ENCODE measurements around the gene NUP188.
A peak's percentile ranks its signal among the peaks of the same experiment; 100 is the strongest.
"Not testable (repeated sequence)": the region's sequence is repeated elsewhere in the genome, so short reads cannot be mapped to it uniquely, and the experiment has no call there.

The NUP188 gene

DNA sequence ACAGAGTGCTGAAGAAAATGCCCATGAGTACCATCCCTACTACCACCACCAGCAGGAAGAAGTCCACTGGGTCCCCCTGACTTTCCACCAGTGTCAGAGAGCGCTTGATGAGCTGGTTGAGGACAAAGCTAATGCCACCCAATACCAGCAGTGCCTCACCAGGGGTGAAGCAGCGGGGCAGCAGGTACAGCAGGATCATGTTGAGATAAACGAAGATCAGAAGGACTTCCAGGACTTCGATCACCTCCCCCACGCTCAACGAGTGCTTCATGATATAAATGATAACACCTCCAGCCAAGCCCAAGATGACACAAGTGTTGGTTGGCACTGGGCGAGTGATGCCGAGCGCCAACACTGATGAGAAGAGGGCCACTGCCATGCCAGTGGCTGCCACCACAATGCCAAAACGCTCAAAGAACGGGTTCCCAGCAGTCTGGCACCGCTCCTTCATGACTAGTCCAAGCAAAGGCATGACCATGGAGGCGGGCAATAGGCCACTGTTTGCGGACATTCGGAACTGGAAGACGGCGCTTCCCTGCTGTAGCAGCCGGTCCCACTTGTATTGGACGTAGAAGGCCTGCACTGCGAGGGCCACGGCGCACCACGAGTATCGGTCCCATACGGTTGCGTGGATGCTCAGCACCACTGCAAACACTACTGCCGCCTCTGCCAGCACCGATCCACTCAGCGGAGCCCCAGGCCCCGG lies 775 bp upstream of the NUP188 start:
- no peak for DNase-seq

DNA sequence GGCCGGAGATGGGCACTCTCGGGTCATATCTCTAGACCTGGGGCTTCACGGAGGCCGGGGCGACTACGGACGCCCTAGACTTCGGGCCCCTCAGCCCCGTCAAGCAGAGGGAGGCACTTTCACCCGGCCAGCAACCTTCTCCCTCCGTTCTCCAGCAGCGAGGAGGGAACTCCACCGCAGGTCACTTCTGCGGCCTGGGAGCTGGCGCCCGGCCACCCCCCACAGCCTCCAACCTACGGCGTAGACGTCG lies 297 bp upstream of the NUP188 start:
- no peak for DNase-seq

DNA sequence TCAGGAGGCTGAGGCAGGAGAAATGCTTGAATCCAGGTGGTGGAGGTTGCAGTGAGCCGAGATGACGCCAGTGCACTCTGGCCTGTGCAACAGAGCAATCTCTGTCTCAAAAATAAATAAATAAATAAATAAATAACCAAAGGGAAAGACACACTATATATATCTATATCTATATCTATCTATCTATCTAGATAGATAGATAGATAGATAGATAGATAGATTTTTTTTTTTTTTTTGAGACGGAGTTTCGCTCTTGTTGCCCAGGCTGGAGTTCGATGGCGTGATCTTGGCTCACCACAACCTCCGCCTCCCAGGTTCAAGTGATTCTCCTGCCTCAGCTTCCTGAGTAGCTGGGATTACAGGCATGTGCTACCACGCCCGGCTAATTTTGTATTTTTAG lies 13.9 kb downstream of the NUP188 start:
- not testable (repeated sequence) for DNase-seq

DNA sequence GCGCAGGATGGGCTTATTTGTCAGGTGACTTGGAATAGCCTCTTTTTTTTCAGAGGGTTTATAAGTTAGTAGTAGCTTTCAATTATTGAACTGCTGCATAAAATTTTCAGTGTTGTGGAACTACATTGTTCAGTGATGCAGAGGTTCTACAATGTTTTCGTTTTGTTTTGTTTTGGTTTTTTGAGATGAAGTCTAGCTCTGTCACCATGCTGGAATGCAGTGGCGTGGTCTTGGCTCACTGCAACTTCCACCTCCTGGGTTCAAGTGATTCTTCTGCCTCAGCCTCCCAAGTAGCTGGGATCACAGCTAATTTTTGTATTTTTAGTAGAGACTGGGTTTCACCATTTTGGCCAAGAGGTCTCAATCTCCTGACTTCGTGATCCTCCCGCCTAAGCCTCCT lies 22.0 kb downstream of the NUP188 start:
- no peak for DNase-seq

DNA sequence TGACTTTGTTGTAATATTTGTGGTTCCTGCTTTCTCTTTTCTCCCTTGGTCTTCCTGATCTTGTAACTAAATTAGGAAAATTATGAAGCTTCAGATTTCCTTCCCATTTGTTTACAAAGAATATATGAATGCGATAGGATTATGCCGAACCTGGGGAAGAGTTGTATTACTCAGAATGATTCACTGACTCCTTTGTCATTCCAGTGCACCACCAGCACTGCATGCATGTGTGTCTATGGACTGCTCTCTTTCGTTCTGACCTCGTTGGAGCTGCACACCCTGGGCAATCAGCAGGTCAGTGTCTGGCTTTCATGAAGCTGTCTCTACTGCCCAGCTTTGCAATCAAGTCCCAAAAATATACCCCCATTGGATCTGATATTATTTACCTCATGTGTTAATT lies 25.5 kb downstream of the NUP188 start:
- DNase-seq: no peak

DNA sequence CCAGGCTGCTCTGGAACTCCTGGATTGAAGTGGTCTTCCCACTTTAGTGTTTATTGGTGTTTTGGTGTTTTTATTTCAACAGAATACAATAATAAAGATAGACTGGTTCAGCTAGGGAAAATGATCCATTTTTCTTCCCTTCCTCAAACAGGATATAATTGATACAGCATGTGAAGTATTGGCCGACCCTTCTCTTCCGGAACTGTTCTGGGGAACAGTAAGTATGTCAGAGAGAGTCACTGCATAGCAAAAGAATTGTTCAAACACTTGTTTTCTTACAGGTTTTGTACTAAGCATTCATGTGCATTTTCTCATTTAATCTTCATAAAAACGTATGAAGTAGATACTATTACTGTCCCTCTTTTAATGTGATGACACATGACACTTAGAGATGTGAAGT lies 31.6 kb downstream of the NUP188 start:
- no peak for DNase-seq

DNA sequence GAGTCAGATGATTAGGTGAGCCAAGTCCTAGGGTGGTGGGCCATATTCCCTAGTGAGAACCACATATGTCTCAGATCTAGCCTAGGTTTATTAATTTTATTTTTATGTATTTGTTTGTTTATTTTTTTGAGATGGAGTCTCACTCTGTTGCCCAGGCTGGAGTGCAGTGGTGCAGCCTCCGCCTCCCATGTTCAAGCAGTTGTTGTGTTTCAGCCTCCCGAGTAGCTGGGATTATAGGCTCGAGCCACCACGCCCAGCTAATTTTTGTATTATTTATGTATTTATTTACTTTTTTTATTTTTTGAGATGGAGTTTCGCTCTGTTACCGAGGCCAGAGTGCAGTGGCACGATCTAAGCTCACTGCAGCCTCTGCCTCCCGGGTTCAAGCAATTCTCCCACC lies 36.0 kb downstream of the NUP188 start:
- no peak for DNase-seq

DNA sequence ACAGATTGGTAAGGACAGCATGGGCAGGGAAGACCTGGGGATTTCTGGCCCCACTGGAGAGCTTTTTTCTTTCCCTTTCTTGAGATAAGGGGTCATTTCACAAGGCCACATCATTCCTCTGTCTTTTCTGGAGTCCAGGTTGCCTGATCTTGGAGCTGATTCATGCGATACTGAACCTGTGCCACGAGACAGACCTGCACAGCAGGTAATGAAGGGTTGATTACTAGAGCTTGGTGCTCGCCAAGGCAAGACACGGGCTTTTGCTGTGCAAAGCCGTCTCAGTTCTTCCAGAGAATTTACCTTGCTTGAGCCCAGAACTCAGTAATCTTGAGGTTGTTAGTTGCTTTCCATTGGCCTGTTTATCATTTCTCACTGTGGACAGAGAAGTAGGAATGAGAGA lies 39.2 kb downstream of the NUP188 start:
- no peak for DNase-seq

DNA sequence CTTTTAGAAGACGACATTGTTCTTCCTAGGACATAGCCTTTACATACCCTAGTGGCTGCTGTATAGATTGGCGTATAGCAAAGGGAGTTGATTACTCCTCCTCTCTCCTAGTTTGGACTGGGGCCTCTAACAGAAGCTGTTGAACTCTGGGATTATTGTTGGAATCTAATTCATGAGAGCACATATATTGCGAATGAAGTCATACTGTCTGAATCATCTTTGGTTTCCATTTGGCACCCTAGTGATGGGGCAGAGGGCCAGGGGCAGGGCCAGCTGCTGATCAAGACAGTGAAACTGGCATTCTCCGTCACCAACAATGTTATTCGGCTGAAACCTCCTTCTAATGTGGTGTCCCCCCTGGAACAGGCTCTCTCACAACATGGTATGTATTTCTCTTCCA lies 40.3 kb downstream of the NUP188 start:
- no peak for DNase-seq

DNA sequence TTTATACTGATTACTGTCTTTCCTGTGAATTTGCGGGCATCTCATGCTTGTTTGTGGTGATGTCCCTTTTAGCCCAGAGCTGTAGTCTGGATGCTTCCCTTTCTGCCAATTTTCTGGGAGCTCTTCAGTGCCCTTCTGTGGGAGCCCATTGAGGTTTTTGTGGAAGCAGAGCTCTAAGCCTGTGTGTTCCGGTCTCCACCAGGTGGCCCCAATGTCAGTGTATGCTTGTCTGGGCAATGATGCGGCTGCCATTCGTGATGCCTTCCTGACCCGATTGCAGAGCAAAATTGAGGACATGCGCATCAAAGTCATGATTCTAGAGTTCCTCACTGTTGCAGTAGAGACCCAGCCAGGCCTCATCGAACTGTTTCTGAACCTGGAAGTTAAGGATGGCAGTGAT lies 45.5 kb downstream of the NUP188 start:
- DNase-seq: no peak

DNA sequence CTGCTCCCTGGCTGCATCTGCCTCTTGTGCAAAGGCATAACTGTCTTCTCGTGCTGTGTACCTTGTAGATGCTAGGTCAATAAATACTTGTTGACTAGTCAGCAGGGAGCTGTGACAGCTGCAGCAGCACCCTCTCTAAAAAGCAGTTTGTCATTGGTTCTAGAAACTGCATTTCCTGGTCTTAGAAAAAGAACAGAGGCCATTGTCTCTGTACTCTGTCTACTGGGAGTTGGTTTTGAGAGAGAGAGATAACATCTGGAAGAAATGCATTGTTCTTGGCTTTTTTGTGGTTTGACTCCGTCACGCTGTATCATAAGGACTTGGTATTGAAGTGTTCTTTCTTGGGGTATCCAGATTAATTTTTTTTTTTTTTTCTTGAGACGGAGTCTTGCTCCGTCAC lies 48.3 kb downstream of the NUP188 start:
- no peak for DNase-seq

DNA sequence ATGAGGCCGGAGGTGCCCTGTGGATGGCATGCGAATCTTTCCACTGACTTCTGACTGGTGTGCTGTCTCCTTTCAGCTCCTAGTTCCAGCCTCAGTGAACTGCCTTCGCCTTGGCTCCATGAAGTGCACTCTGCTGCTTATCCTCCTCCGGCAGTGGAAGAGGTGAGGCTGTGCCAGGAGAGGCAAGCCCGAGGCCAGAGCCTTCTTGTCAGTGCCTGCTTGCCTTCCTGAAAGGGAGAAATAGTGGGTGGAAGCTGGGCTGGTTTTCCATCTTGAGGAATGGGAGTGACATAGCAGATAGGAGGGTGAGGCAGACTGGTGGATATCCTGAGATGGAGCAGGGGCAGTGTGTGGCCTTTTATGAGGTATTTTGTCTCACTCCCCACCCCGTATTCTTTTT lies 51.0 kb downstream of the NUP188 start:
- DNase-seq: no peak

DNA sequence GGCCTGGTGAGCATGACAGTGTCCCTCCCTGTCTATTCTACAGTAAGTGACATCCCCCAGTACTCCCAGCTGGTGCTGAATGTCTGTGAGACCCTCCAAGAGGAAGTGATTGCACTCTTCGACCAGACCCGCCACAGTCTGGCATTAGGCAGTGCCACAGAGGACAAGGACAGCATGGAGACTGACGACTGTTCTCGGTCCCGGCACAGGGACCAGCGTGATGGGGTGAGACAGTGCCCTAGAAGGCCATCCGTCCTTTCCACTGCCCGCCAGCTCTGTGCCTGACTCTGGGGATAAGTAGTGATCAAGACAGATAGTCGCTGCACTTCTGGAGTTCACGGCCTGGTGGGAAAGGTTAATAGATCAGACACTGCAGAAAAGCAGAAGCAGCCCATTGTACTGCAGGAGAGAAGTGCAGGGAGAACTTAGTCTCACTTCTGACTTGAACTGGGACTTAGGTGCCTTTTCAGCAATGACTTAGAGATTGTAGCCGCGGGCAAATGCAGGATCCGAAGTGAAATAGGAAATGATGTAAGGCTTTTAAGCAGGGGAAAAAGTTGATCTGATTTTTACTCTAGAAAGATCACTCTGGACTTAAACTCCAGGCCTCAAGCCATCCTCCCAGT lies 52.2 kb downstream of the NUP188 start:
- no peak for DNase-seq

DNA sequence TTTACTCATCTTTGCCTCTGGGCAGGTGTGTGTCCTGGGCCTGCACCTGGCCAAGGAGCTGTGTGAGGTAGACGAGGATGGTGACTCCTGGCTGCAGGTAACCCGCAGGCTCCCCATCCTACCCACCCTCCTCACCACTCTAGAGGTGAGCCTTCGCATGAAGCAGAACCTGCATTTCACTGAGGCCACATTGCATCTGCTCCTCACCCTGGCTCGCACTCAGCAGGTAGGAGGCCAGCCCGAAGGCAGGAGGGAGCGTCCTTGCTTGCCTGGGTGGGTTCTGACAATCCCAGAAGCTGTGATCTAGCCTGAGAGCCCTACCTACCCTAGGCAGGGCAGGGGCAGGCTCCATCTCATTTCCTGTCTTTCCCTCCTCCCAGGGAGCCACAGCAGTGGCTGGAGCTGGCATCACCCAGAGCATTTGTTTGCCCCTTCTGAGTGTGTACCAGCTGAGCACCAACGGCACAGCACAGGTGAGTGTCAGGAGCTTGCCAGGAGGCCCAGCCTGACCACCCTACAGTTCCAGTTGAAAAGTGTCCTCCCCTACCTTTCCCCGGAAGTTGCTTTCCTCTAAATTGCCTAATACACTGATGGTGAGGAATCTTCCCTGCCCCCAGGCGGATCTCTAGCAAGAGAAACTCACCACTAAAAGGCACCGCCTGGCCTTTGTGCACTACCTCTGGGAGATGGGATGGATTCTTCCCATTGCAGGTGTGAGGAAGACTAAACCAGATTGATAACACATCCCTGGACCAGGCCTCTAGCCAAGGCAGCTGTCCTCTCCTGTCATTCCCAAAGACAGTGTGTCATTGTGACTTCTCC lies 54.2 kb downstream of the NUP188 start:
- DNase-seq: no peak

DNA sequence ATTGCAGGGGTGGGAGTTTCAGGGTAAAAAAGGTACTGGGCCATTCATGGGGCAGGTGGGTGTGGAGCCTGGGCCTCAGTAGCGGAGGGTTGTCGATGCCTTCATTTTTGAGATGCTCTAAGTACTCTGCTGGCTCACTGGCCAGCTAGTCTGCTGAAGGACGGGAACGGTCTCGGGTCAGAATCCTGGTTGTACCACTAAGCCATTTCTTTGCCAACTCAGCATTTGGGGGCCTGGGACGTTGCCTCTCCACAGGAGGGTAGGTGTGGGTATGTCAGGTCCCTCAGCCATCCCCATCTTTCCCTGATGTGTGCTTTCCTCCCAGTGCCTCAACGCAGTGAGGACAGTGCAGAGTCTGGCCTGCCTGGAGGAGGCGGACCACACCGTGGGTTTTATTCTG lies 55.5 kb downstream of the NUP188 start:
- DNase-seq: no peak

DNA sequence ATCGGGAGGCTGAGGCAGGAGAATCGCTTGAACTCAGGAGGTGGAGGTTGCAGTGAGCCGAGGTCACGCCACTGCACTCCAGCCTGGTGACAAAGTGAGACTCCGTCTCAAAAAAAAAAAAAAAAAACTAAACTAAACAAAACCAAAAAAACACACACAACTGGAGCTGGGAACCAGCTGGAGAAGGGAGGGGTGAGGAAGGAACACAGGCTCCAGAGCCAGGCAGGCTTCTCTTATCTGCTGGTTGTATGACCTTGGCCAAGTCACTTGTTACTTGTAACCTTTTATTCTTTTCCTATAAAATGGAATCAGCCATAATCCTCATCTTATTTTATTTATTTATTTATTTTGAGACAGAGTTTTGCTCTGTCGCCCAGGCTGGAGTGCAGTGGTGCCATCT lies 56.7 kb downstream of the NUP188 start:
- not testable (repeated sequence) for DNase-seq

DNA sequence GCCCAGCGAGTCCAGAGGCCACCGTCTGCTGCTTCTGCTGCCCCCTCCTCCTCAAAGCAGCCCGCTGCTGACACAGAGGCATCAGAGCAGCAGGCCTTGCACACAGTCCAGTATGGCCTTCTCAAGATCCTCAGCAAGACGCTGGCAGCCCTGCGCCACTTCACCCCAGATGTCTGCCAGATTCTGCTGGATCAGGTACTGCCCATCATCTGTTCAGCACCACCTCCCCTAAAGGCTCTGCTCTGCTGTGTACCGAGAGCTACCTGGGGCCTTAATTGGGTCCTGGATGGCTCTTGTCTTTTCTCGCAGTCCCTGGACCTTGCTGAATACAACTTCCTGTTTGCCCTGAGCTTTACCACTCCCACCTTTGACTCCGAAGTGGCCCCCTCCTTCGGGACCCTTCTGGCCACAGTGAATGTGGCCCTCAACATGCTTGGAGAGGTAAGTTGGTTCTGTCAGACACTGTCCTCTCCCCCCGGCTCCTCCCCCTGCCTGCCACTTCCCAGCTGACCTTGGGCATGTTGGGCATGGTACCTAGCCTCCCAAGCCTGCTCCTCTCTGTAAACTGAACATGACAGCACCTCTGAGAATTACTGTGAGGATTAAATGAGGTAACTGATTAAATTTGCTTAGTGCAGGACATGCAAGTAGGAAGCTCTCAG lies 58.0 kb downstream of the NUP188 start:
- DNase-seq: no peak

DNA sequence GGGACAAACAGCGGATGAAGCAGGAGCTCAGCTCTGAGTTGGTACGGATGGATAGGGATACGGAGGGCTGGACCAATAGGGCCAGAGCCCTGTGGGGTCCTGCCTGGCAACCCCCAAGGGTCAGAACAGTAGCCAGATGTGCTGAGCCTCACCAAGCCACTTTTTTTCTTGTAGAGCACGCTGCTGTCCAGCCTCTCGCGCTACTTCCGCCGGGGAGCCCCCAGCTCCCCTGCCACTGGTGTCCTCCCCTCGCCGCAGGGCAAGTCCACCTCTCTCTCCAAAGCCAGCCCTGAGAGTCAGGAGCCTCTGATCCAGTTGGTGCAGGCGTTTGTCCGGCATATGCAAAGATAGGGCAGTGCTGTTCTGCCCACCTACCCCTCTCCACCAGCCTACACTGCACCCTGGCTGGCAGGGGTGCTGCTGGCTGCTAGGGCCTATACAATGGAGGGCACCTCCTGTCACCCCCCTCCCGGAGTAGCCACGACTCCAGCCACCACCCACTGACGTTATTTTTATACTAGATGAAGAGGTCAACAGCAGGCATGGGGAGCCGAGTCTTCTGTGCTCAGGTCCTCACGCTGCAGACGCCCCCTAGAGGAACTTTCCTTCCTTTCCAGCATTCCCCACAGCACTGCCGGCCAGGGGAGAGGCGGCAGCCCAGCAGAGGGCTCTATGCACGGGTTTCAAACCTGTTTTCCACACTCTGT lies 59.0 kb downstream of the NUP188 start:
- DNase-seq: peak; percentile 46

DNA sequence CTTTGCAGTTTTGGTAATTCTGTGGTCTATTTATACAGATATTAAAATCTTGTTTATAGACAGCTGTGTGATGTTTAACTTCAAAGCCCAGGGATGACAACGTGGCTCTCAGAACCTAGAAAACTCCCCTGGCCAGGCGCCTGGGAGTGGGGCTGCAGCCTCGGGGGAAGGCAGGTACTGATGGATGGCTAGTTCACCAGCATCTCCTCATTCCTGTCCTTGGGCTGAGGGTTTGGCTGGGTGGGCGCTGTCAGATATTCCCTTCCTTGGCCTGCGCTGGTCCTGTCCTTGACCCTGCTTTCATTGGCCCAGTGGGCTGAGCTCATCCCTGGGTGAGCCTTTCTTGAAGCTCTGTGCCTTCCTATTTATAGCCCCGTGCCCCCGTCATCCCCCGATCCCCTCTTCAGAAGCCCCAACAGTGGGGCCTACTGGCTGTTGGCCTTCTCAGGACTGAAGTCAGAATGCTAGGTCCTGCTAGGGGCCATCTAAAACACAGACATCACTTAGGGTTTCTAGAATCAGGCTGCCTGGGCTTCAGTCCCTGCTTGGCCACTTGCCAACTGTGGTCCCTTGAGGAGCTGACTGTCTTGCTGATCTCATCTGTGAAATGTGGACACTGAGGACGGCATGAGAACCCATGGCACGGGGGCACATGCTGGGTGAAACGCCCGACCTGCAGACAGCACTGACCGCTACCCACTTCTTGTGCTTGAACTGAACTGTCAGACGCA lies 59.7 kb downstream of the NUP188 start:
- no peak for DNase-seq

DNA sequence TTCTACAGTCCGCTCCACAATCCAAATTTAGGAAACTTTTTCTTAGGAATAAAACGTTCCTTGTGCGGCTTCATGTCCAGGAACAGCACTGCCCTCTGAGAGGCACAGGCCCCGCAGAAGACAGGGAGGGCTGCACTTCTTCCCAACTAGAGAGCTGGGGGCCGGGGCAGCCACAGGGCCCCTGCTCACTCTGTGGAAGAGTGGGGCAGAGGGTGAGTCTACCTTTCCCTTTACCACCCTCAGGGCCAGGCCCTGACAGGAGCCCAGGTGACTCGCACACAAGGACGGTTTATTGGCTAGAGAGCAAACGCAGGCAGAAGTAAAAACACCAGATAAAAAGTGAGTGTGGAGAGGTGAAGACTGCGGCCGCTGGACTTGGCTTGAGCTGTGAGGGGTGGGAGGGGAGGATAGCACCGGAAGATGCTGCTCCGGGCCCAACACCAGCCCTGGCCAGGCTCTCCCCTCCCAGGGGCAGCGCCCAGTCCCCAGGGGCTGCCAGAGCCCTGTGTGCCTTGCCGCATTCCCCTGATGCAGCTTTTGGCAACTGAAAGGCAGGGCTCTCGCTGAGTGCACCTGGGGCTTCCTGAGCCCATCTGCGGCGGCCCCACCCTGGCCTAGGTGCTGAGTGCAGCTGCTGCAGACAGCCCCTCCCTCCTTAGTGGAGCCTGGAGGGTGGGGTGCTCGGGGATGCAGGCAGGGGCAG lies 60.4 kb downstream of the NUP188 start:
- DNase-seq: no peak

DNA sequence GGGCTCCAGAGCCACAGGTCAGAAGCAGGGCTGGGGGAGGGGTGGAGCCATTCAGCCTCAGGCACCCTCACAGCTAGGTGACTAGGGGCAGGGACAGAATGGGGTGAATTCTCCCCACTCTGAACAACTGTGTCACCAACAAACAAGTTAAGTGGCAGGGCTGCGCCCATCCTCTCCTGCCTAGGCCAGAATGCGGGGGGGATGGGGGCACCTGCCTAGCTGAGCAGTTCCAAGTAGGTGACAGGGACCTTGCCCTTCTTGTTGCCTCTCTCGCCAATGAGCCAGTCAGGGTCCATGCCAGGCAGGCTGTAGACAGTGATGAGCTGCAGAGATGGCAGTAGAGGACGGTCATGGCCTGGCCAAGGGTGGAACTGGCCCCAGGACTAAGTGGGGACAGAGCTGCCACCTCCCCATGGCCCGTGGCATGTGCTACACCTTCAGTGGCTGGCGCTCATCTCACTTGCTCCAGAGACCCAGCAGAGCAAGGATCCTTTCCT lies 61.0 kb downstream of the NUP188 start:
- no peak for DNase-seq

All from stimulated activated CD4-positive, alpha-beta T cell treated with anti-CD3 and anti-CD28 coated beads, Interleukin-4, amount 100 ng/mL, for 1 hour (primary cell).